K562 (cell line): ENCODE data around the gene WNK1.

Source experiments
- MBD2 ChIP-seq: sonication (generic); IDR thresholded peaks from 2 replicates; pipeline ENCODE4 v1.6.1; 2016; ENCODE audit warnings: low read depth, borderline replicate concordance
- PTBP1 ChIP-seq: fragments of 200-400 bp; formaldehyde crosslinking; IDR thresholded peaks from 2 replicates; pipeline ENCODE4 v1.6.1; 2017; ENCODE audit warnings: low read depth, low read length

GRCh38 chr12:915090-915489 is 162.7 kb downstream of the WNK1 start:
- no peak for TF ChIP-seq PTBP1
- TF ChIP-seq MBD2, result no peak
